ENCODE measurements around the gene NUMB. TPM values are rescaled to one million over a fixed set of nuclear protein-coding genes. Genes with fewer than 3 reads are reported as not detected.

NUMB gene
- total RNA-seq, 1 experiment from 2014 or later: 46.5 TPM

DNA sequence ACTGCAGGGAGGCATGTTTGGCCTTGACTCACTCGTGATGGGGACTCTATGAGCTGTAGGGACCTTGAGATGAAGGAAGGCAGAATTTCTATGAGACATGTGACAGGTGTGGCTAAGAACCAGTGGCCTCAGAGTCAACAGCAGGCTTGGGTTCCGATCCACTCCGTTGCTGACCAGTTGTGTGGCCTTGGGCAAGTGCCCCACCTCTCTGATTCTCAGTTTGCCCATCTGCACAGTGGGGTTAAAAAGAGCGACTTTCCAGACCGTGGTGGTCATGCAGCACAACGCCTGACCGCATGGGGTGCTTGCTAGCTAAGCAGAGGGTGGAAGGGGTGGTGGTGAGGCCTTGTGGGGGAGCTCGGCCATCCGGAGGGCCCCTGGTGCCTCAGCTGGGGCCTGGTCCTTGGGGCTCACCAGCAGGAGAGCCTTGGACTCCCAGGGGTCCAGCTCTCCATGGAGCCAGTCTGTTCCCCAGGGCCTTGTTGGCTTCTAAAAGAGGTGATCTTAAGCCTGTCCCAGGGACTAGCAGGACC lies 202.6 kb downstream of the NUMB start:
- H3K27ac Mint-ChIP-seq: peak overlapping the region in 1 of 3 experiments; percentile 85; a peak in 3 of 7 replicates
- H4K8ac ChIP-seq (replicated peaks; ENCODE audit: insufficient read length, low read depth, low read length): no peak overlapping the region
- no peaks in the 10 kb centered on the region for H4K20me1 ChIP-seq (ENCODE audit: control insufficient read depth, insufficient read depth, insufficient read length)

More for the DNA sequence above, 202.6 kb downstream of the NUMB start:
- H2BK20ac ChIP-seq (ENCODE audit: low read depth, low read length, poor library complexity, severe bottlenecking): no peak overlapping the region
- no peaks in the 10 kb centered on the region for H3K27me3 ChIP-seq (ENCODE audit: insufficient read depth, low read length)
- H3K4me2 ChIP-seq (ENCODE audit: insufficient read depth, insufficient read length, low read length): no peak overlapping the region
- TF ChIP-seq, protein P1, sequence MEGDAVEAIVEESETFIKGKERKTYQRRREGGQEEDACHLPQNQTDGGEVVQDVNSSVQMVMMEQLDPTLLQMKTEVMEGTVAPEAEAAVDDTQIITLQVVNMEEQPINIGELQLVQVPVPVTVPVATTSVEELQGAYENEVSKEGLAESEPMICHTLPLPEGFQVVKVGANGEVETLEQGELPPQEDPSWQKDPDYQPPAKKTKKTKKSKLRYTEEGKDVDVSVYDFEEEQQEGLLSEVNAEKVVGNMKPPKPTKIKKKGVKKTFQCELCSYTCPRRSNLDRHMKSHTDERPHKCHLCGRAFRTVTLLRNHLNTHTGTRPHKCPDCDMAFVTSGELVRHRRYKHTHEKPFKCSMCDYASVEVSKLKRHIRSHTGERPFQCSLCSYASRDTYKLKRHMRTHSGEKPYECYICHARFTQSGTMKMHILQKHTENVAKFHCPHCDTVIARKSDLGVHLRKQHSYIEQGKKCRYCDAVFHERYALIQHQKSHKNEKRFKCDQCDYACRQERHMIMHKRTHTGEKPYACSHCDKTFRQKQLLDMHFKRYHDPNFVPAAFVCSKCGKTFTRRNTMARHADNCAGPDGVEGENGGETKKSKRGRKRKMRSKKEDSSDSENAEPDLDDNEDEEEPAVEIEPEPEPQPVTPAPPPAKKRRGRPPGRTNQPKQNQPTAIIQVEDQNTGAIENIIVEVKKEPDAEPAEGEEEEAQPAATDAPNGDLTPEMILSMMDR (conservative IDR thresholded peaks at IDR 0.05): no peak
- no peak overlapping the region for H3K27ac ChIP-seq (ENCODE audit: insufficient read length, low read depth, low read length)
- H3K14ac ChIP-seq (ENCODE audit: insufficient read depth, low read length): no peak overlapping the region
- H3K56ac ChIP-seq (ENCODE audit: insufficient read length, low read depth, low read length): no peak overlapping the region
- no peak overlapping the region for H2AFZ ChIP-seq (ENCODE audit: low read length)
- H2AK5ac ChIP-seq (ENCODE audit: insufficient read length, low read length): no peak overlapping the region
- no peaks in the 10 kb centered on the region for H3K9me3 ChIP-seq (ENCODE audit: control insufficient read depth, low read depth, low read length)
- no peak overlapping the region for H4K91ac ChIP-seq (ENCODE audit: insufficient read length, low read depth, low read length)
- no peak overlapping the region for H4K5ac ChIP-seq (ENCODE audit: insufficient read length, low read depth, low read length)
- Mint-ChIP-seq H3K4me3 (no peak overlapping the region), H3K9me3 (no peaks in the 10 kb centered on the region), H3K4me1 (0 out of 4 replicates have a peak, but pooled peaks cover 0 to 2% of the 10 kb centered on the region in 2 experiments), H3K27me3 (ENCODE audit: low read depth) (no peaks in the 10 kb centered on the region), H3K36me3 (ENCODE audit: insufficient read depth in 1 of 3, low read depth in 3 of 3) (peaks cover 0 to 2% (median 0%) of the 10 kb centered on the region in 3 experiments; a peak in 1 of 7 replicates)
- H3K79me1 ChIP-seq (ENCODE audit: insufficient read depth, low read depth, low read length, poor library complexity, severe bottlenecking): no peaks in the 10 kb centered on the region
- no peak overlapping the region for H3K4ac ChIP-seq (ENCODE audit: low read depth, low read length)
- no peak for DNase-seq
- H2BK15ac ChIP-seq (ENCODE audit: low read depth, low read length): no peak overlapping the region
- no peak overlapping the region for H3K23ac ChIP-seq (ENCODE audit: insufficient read length, low read depth, low read length)
- no peak overlapping the region for H3T11ph ChIP-seq (ENCODE audit: low read length)
- H3K4me1 ChIP-seq (ENCODE audit: insufficient read depth, low read length): no peaks in the 10 kb centered on the region
- H2BK5ac ChIP-seq (ENCODE audit: insufficient read length, low read length): no peak overlapping the region
- no peaks in the 10 kb centered on the region for H3K79me2 ChIP-seq (ENCODE audit: insufficient read depth, low read length)
- no peaks in the 10 kb centered on the region for H3K23me2 ChIP-seq (ENCODE audit: insufficient read length, low read depth, low read length, poor library complexity, severe bottlenecking)
- WGBS (ENCODE audit: extremely low coverage, insufficient read length, low lambda C conversion rate): no CpG with 5 or more reads among the region's 9 CpGs
- H2BK12ac ChIP-seq (ENCODE audit: insufficient read length, low read depth, low read length): no peak overlapping the region
- no peak overlapping the region for H3K9ac ChIP-seq (ENCODE audit: extremely low read depth, insufficient read length, low read length)
- H3K18ac ChIP-seq (ENCODE audit: insufficient read length, low read depth, low read length): no peak overlapping the region
- no peak overlapping the region for H2BK120ac ChIP-seq (ENCODE audit: low read depth, low read length, poor library complexity, severe bottlenecking)
